DND-41 (cell line): ENCODE data around the gene MYO19.

Experiments
- CTCF ChIP-seq: IDR thresholded peaks from 2 replicates; pipeline ENCODE4 v1.5.1; 2012; ENCODE audit warnings: borderline replicate concordance, low read length, moderate library complexity, mild to moderate bottlenecking; ENCODE audit not compliant: poor library complexity, severe bottlenecking; ENCODE audit errors: extremely low read depth
- EZH2 ChIP-seq: IDR thresholded peaks from 3 replicates; pipeline ENCODE4 v1.6.1; 2012; ENCODE audit warnings: borderline replicate concordance, low read depth, mild to moderate bottlenecking, moderate library complexity, low read length, inconsistent platforms; ENCODE audit not compliant: severe bottlenecking

DNA sequence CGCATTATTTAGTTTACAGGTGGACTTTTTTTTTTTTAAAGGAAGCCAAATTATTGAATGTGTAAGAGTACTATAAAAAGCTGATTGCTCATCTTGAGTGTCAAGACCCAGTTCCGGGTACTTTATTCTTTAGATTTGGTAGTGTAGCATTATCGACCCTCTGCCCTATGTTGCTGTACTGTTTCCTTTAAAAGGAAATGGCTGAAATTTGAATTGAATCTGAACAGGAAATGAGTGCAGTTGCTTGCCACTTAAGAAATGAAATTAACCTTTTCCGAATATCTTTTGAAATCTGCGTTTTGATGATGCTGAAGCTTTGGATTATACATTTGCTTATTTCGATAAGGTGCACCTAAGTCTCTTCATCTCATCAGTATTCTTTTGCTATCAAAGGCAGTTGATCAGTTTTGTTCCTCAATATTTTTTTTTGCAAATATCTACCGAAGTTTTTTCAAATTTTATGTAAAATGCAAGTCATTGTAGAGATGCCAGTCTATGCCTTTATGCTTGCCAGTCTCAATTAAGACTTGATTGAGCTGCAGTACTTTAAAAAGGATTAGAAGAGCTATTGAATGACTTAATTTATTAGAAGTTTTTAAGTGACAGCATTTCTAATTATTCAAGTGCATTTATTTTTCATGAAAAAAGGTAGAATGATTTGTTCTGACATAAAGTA lies 11.9 kb upstream of the MYO19 start:
- TF ChIP-seq CTCF (no peak), EZH2 (no peak)
